WTC11 (cell line): Measurements from ENCODE around the gene ITPRIP.

Source experiments
- OVOL2 ChIP-seq: fragments of 250-450 bp; sonication (Bioruptor Pico); IDR thresholded peaks from 2 replicates; pipeline ENCODE4 v1.9.0; 2021; ENCODE audit warnings: mild to moderate bottlenecking, borderline replicate concordance
- TF ChIP-seq, protein P1 (sequence below): sonication (generic); formaldehyde crosslinking; IDR thresholded peaks from 2 replicates; pipeline ENCODE4 v1.8.1; 2022; ENCODE audit warnings: mild to moderate bottlenecking, moderate library complexity, missing genetic modification reagents

DNA sequence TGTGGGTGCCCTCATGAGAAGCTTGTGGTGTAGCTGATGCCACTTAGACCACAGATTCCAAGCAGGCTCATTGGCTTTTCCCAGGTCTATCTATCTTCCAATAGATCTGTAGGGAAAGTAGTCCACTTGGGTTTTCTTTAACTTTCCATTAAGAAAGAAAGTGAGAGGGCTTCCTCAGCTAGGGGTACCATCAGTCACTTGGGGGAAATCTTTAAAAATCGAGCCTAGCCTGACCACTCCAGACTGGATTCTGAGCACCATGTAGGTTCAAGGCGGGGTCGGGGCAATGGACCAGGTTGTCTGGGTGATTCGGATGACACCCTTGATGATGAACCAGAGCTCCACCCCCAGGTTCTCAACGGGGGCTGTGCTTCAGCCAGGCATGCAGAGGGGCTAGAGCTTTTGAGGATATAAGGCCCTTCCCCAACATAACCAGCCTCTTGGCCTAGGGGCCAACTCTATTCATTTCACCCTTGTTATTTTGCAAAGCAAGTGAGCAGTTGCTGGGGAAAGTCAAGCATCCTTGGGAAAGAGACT lies 27.0 kb downstream of the ITPRIP start:
- no peak for TF ChIP-seq OVOL2
- TF ChIP-seq, protein P1, sequence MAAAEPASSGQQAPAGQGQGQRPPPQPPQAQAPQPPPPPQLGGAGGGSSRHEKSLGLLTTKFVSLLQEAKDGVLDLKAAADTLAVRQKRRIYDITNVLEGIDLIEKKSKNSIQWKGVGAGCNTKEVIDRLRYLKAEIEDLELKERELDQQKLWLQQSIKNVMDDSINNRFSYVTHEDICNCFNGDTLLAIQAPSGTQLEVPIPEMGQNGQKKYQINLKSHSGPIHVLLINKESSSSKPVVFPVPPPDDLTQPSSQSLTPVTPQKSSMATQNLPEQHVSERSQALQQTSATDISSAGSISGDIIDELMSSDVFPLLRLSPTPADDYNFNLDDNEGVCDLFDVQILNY (CRISPR knock-in tag), result no peak
